DOHH2 (cell line): ENCODE data around the gene ACIN1.
"Not testable (repeated sequence)": the region's sequence is repeated elsewhere in the genome, so short reads cannot be mapped to it uniquely, and the experiment has no call there.

ENCODE experiments used
- H3F3A ChIP-seq: fragments of 200-600 bp; sonication (generic), shearing (Covaris generic); 2 replicates; pipeline ENCODE4 v1.6.0; 2016; ENCODE audit warnings: antibody characterized with exemption, mild to moderate bottlenecking; ENCODE audit not compliant: control insufficient read depth, insufficient read depth
- H3K27ac ChIP-seq: fragments of 200-600 bp; sonication (generic); 2 replicates; pipeline ENCODE4 v1.5.1; 2014; ENCODE audit warnings: low read depth, mild to moderate bottlenecking, low read length, moderate library complexity
- H3K27me3 ChIP-seq: fragments of 200-600 bp; sonication (generic); 2 replicates; pipeline ENCODE4 v1.6.1; 2014; ENCODE audit warnings: mild to moderate bottlenecking, low read length, mixed read lengths; ENCODE audit not compliant: control insufficient read depth
- H3K36me3 ChIP-seq: fragments of 200-600 bp; sonication (generic); 2 replicates; pipeline ENCODE4 v1.6.1; 2014; ENCODE audit warnings: mild to moderate bottlenecking, low read length, moderate library complexity, mixed read lengths; ENCODE audit not compliant: control insufficient read depth
- H3K4me1 ChIP-seq: fragments of 200-600 bp; sonication (generic); 2 replicates; pipeline ENCODE4 v1.6.1; 2014; ENCODE audit warnings: mild to moderate bottlenecking, low read length, mixed read lengths; ENCODE audit not compliant: control insufficient read depth
- H3K4me2 ChIP-seq: fragments of 200-600 bp; sonication (generic); 2 replicates; pipeline ENCODE4 v1.6.0; 2014; ENCODE audit warnings: mild to moderate bottlenecking, low read length, moderate library complexity
- H3K4me3 ChIP-seq: fragments of 200-600 bp; sonication (generic); 2 replicates; pipeline ENCODE4 v1.5.1; 2014; ENCODE audit warnings: mild to moderate bottlenecking, low read length, mixed read lengths
- H3K79me2 ChIP-seq: fragments of 200-600 bp; sonication (generic); 2 replicates; pipeline ENCODE4 v1.6.1; 2014; ENCODE audit warnings: mild to moderate bottlenecking, low read length, mixed read lengths; ENCODE audit not compliant: control insufficient read depth
- H3K9me2 ChIP-seq: fragments of 200-600 bp; sonication (generic); replicated peaks from 2 replicates; pipeline ENCODE4 v1.6.1; 2014; ENCODE audit warnings: mild to moderate bottlenecking, low read length, mixed read lengths; ENCODE audit not compliant: control insufficient read depth
- H3K9me3 ChIP-seq: fragments of 200-600 bp; sonication (generic); 2 replicates; pipeline ENCODE4 v1.6.1; 2014; ENCODE audit warnings: antibody characterized with exemption, low read length, mixed read lengths; ENCODE audit not compliant: control insufficient read depth, insufficient read depth
- H4K20me1 ChIP-seq: fragments of 200-600 bp; sonication (generic); 2 replicates; pipeline ENCODE4 v1.6.0; 2014; ENCODE audit warnings: low read depth, mild to moderate bottlenecking, antibody characterized with exemption, low read length, moderate library complexity; ENCODE audit not compliant: control insufficient read depth, insufficient read depth
- EZH2phosphoT487 ChIP-seq: fragments of 200-600 bp; sonication (generic); IDR thresholded peaks from 2 replicates; pipeline ENCODE4 v1.6.1; 2017; ENCODE audit warnings: borderline replicate concordance, mild to moderate bottlenecking, antibody characterized with exemption, low read length, moderate library complexity, mixed read lengths
- TF ChIP-seq, protein P1 (sequence below): fragments of 200-600 bp; sonication (generic); IDR thresholded peaks from one replicate; pipeline ENCODE4 v1.5.1; 2014; ENCODE audit warnings: antibody characterized with exemption, mild to moderate bottlenecking, low read depth, low read length; ENCODE audit not compliant: poor library complexity, severe bottlenecking

ACIN1 gene

DNA sequence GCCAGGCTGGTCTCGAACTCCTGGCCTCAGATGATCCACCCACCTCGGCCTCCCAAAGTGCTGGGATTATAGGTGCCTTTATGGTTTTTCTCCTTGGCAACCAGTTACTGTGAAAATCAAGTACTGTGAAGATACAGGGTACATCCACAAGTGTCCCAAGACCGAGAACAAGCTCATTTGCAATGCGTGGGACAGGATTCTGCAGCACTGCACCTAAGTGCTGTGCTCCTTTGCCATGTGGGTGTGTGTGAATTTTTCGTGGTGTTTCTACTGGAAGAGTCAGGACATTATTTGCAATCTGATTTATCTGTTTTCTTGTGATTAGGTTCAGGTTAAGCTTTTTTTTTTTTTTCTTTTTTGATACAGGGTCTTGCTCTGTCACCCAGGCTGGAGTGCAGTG is 77.8 kb downstream of the ACIN1 start:
- Histone ChIP-seq H3F3A (no peaks in the 10 kb centered on the region), H3K4me3 (no peak overlapping the region)

DNA sequence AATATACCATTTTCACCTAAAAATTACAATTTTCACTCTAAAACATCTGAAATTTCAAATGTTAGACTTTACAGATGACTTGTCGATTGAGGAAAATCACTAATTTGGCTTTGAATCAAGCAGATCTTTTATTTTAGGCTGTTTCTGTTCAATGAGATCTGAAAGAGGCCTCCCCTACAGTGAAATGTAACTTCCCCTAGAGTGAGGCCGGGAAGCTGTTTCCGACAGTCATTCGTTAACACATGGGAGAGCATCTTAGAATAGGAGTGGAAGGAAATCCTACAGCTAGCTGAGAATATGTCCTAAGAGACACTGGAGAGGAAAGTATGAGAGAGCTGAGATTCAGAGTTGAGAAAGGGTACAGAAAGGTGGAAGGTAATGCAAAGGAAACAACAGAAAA is 79.3 kb downstream of the ACIN1 start:
- Histone ChIP-seq H3K27me3 (no peaks in the 10 kb centered on the region), H3K9me2 (no peaks in the 10 kb centered on the region), H3K79me2 (no peaks in the 10 kb centered on the region), H3K4me2 (no peak overlapping the region), H3K36me3 (no peaks in the 10 kb centered on the region), H3K4me1 (peaks cover 6% of the 10 kb centered on the region), H3F3A (peaks cover 5% of the 10 kb centered on the region; the same call in 1 of the 2 replicates), H3K4me3 (no peak overlapping the region), H4K20me1 (no peaks in the 10 kb centered on the region), H3K9me3 (no peaks in the 10 kb centered on the region), H3K27ac (no peak overlapping the region)
- TF ChIP-seq, protein P1, sequence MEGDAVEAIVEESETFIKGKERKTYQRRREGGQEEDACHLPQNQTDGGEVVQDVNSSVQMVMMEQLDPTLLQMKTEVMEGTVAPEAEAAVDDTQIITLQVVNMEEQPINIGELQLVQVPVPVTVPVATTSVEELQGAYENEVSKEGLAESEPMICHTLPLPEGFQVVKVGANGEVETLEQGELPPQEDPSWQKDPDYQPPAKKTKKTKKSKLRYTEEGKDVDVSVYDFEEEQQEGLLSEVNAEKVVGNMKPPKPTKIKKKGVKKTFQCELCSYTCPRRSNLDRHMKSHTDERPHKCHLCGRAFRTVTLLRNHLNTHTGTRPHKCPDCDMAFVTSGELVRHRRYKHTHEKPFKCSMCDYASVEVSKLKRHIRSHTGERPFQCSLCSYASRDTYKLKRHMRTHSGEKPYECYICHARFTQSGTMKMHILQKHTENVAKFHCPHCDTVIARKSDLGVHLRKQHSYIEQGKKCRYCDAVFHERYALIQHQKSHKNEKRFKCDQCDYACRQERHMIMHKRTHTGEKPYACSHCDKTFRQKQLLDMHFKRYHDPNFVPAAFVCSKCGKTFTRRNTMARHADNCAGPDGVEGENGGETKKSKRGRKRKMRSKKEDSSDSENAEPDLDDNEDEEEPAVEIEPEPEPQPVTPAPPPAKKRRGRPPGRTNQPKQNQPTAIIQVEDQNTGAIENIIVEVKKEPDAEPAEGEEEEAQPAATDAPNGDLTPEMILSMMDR: no peak
- TF ChIP-seq EZH2phosphoT487: no peak

More for the DNA sequence above, 77.8 kb downstream of the ACIN1 start:
- Histone ChIP-seq H3K9me2 (no peaks in the 10 kb centered on the region), H3K27ac (no peak overlapping the region), H3K9me3 (no peaks in the 10 kb centered on the region), H3K36me3 (no peaks in the 10 kb centered on the region), H3K4me1 (no peaks in the 10 kb centered on the region), H3K27me3 (no peaks in the 10 kb centered on the region), H4K20me1 (no peaks in the 10 kb centered on the region), H3K79me2 (no peaks in the 10 kb centered on the region), H3K4me2 (no peak overlapping the region)
- no peak for TF ChIP-seq EZH2phosphoT487
- TF ChIP-seq, protein P1: no peak

DNA sequence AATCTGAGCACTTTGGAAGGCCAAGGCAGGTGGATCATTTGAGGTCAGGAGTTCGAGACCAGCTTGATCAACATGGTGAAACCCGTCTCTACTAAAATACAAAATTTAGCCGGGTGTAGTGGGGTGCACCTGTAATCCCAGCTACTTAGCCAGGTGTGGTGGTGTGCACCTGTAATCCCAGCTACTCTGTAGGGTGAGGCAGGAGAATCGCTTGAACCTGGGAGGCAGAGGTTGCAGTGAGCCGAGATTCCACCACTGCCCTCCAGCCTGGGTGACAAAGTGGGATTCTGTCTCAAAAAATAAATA is 81.2 kb downstream of the ACIN1 start:
- not testable (repeated sequence) for H3K4me2 ChIP-seq, H3K9me3 ChIP-seq, H3K4me3 ChIP-seq, H4K20me1 ChIP-seq, H3K9me2 ChIP-seq, H3K27me3 ChIP-seq, H3K27ac ChIP-seq, H3K79me2 ChIP-seq, H3K36me3 ChIP-seq
- Histone ChIP-seq H3K4me1 (peaks cover 22% of the 10 kb centered on the region), H3F3A (peaks cover 15% of the 10 kb centered on the region)

DNA sequence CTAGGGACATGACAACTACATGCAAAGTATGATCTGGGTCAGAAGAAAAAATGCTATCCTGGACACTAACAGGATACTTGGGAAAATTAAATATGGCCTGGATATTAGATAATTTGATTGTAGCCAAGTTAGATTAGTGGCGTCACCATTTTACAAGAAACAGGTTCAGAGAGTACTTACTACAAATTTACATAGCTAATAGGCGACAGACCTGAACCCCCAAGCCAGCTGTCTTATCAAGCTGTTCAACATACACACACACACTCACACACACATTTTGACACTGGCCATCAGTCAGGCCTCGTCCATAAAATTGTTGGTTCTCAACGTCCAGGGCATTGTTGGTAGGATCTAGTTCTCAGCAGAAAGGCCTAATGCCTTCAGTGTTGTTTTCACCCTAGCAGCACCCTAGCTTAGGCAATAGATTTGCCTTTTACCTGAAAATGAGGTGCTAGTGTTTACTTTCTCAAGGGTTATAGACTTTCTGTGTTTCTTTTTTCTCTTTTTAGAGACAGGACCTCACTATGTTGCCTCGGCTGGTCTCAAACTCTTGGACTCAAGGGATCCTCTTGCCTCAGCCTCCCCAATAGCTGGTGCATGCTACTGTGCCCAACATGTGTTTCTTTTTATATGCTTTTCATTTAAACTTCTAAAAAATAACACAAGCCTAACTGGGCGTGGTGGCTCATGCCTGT is 81.7 kb downstream of the ACIN1 start:
- H3K27ac ChIP-seq: no peak overlapping the region
- no peaks in the 10 kb centered on the region for H3K9me3 ChIP-seq
- H3K27me3 ChIP-seq: no peaks in the 10 kb centered on the region
- no peaks in the 10 kb centered on the region for H4K20me1 ChIP-seq
- peaks cover 27% of the 10 kb centered on the region for H3K4me1 ChIP-seq
- peaks cover 20% of the 10 kb centered on the region for H3F3A ChIP-seq
- no peak overlapping the region for H3K4me2 ChIP-seq
- no peaks in the 10 kb centered on the region for H3K9me2 ChIP-seq
- H3K79me2 ChIP-seq: peaks cover 15% of the 10 kb centered on the region
- no peak for TF ChIP-seq EZH2phosphoT487
- TF ChIP-seq, protein P1: no peak
- H3K36me3 ChIP-seq: no peaks in the 10 kb centered on the region
- no peak overlapping the region for H3K4me3 ChIP-seq
